Endothelial cell of umbilical vein (primary cell): ENCODE measurements around the gene PGAP3. TPM values are rescaled to one million over a fixed set of nuclear protein-coding genes. Genes with fewer than 3 reads are reported as not detected.

Source experiments
- BruUV-seq: library from RNA; stranded (reverse); fragments of 400-500 nt; replicated peaks from 2 replicates; lab custom pipeline; 2021; lab: Mats Ljungman, UMichigan
- CTCF ChIA-PET: fragments of 300-600, 350-600 bp; sonication (Branson Sonifier 250); formaldehyde crosslinking; loops from one replicate; lab custom pipeline; 2021; ENCODE audit warnings: antibody characterized with exemption, inconsistent platforms; lab: Charles Lee
- POLR2A ChIA-PET: fragments of 300-600, 350-600 bp; sonication (Branson Sonifier 250); formaldehyde crosslinking; loops from one replicate; lab custom pipeline; 2021; ENCODE audit warnings: antibody characterized with exemption, inconsistent platforms; lab: Charles Lee
- DNase-seq: peaks from one replicate; pipeline ENCODE4 v3.0.0-alpha.2; 2011; ENCODE audit warnings: low read depth, low spot score
- FAIRE-seq: peaks from 2 replicates; lab custom pipeline; 2011; peaks lifted over from hg19 to GRCh38; lab: Jason Lieb, UNC
- H2AFZ ChIP-seq: 2 replicates; pipeline ENCODE4 v1.6.0; 2012; ENCODE audit warnings: low read depth, low read length, control low read depth, inconsistent platforms
- H3K27ac ChIP-seq: 2 replicates; pipeline ENCODE4 v1.5.1; 2011; ENCODE audit warnings: low read depth, mild to moderate bottlenecking, control low read depth, low read length, moderate library complexity; ENCODE audit not compliant: insufficient read depth
- H3K27me3 ChIP-seq, 2 experiments: 2 replicates each; pipeline versions ENCODE4 v1.6.0 to v1.6.1; 2011; ENCODE audit warnings: low read length in 2 of 2, mixed read lengths in 1 of 2; ENCODE audit not compliant: control insufficient read depth in 2 of 2, insufficient read depth in 2 of 2
- H3K36me3 ChIP-seq, 2 experiments: 2 replicates in 1 of 2; 3 replicates in 1 of 2; pipeline ENCODE4 v1.5.1; 2011; ENCODE audit warnings: low read length in 2 of 2, mild to moderate bottlenecking in 1 of 2, moderate library complexity in 1 of 2; ENCODE audit not compliant: control insufficient read depth in 2 of 2, insufficient read depth in 2 of 2; ENCODE audit errors: extremely low read depth in 1 of 2
- H3K4me1 ChIP-seq: 3 replicates; pipeline ENCODE4 v1.5.1; 2011; ENCODE audit warnings: mild to moderate bottlenecking, low read length; ENCODE audit not compliant: control insufficient read depth, insufficient read depth; ENCODE audit errors: extremely low read depth
- H3K4me2 ChIP-seq: 2 replicates; pipeline ENCODE4 v1.6.1; 2011; ENCODE audit warnings: low read length, control low read depth, mixed read lengths; ENCODE audit not compliant: insufficient read depth
- H3K4me3 ChIP-seq, 3 experiments: fragments of 200-600 bp in 1 of 3; sonication (generic), shearing (Covaris generic) in 1 of 3; replicated peaks in 1 of 3; 2 replicates each; pipeline ENCODE4 v1.5.1; 2011 to 2016; ENCODE audit warnings: control low read depth in 3 of 3, low read length in 3 of 3, mild to moderate bottlenecking in 2 of 3, inconsistent platforms in 1 of 3, low read depth in 1 of 3, moderate library complexity in 1 of 3; ENCODE audit not compliant: insufficient read depth in 1 of 3
- H3K79me2 ChIP-seq: 2 replicates; pipeline ENCODE4 v1.6.0; 2012; ENCODE audit warnings: low read length, inconsistent platforms; ENCODE audit not compliant: control insufficient read depth, insufficient read depth
- H3K9ac ChIP-seq: replicated peaks from 2 replicates; pipeline ENCODE3; 2011; ENCODE audit warnings: low read length, control low read depth; ENCODE audit not compliant: insufficient read depth; ENCODE audit errors: extremely low read depth
- H3K9me1 ChIP-seq: replicated peaks from 3 replicates; pipeline ENCODE4 v1.6.0; 2011; ENCODE audit warnings: mild to moderate bottlenecking, low read length; ENCODE audit not compliant: control insufficient read depth, insufficient read depth; ENCODE audit errors: extremely low read depth
- H3K9me3 ChIP-seq: replicated peaks from 2 replicates; pipeline ENCODE4 v1.5.1; 2012; ENCODE audit warnings: low read length, inconsistent platforms; ENCODE audit not compliant: control insufficient read depth, insufficient read depth
- H4K20me1 ChIP-seq: replicated peaks from 2 replicates; pipeline ENCODE3; 2011; ENCODE audit warnings: mild to moderate bottlenecking, low read length; ENCODE audit not compliant: control insufficient read depth, insufficient read depth; ENCODE audit errors: extremely low read depth
- EZH2 ChIP-seq: IDR thresholded peaks from 2 replicates; pipeline ENCODE4 v1.6.1; 2012; ENCODE audit warnings: borderline replicate concordance, low read depth, mild to moderate bottlenecking, moderate library complexity, low read length, inconsistent platforms; ENCODE audit not compliant: severe bottlenecking
- GATA2 ChIP-seq: IDR thresholded peaks from 2 replicates; pipeline ENCODE4 v1.7.0; 2011; ENCODE audit warnings: low read depth, mild to moderate bottlenecking, moderate library complexity, mixed read lengths, low read length; ENCODE audit not compliant: insufficient read length, insufficient read depth
- JUN ChIP-seq: IDR thresholded peaks from 2 replicates; pipeline ENCODE4 v1.6.1; 2011; ENCODE audit warnings: borderline replicate concordance, low read depth; ENCODE audit not compliant: insufficient read length, insufficient read depth
- MYC ChIP-seq: IDR thresholded peaks from one replicate; pipeline ENCODE4 v1.6.1; 2011; ENCODE audit warnings: mild to moderate bottlenecking, low read depth, low read length
- POLR2A ChIP-seq: IDR thresholded peaks from 2 replicates; pipeline ENCODE4 v1.6.1; 2012; ENCODE audit warnings: low read depth, mild to moderate bottlenecking, control low read depth, low read length
- POLR2AphosphoS5 ChIP-seq: IDR thresholded peaks from 2 replicates; pipeline ENCODE4 v1.6.1; 2012; ENCODE audit warnings: low read depth, mild to moderate bottlenecking, control low read depth, low read length, moderate library complexity; ENCODE audit not compliant: insufficient read depth
- dilution Hi-C: fragments of 300-500 bp; cut with MboI; formaldehyde crosslinking; loops from one replicate; pipeline ENCODE4 v1.15.0; 2019; ENCODE audit warnings: low sequenced_read_pairs; ENCODE audit not compliant: extremely low pct_ligation_motif_present
- intact Hi-C: fragments of 100-400 bp; cut with micrococcal nuclease; formaldehyde crosslinking; loops from one replicate; pipeline ENCODE4 v1.10.0; 2022
- polyA plus RNA-seq, 4 experiments: library from polyadenylated mRNA; depleted of rRNA in 3 of 4; stranded (reverse) in 3 of 4; unstranded in 1 of 4; fragments of >200 nt; gene quantifications; 2 replicates each; pipeline versions ENCODE4 v1.2.1 to v1.2.3, GENCODE V29; 2011 to 2012; ENCODE audit warnings: missing spikeins in 1 of 4
- total RNA-seq: library from RNA; stranded (reverse); gene quantifications from 2 replicates; pipeline ENCODE4 v1.2.3, GENCODE V29; 2021
- TF ChIP-seq, protein P1 (sequence below): IDR thresholded peaks from 2 replicates; pipeline ENCODE4 v1.6.1; 2011; ENCODE audit not compliant: insufficient read depth, insufficient read length
- TF ChIP-seq, protein P2 (sequence below), 2 donors: IDR thresholded peaks; 1 replicate in 1 of 2; 2 replicates in 1 of 2; pipeline ENCODE4 v1.5.1; 2011; ENCODE audit warnings: low read length in 2 of 2, mild to moderate bottlenecking in 2 of 2, moderate library complexity in 2 of 2, control low read depth in 1 of 2, inconsistent platforms in 1 of 2, low read depth in 1 of 2; ENCODE audit not compliant: insufficient read depth in 1 of 2; ENCODE audit errors: extremely low read depth in 1 of 2

The PGAP3 gene
- total and polyA plus RNA-seq, 2 donors (not counting 3 experiments of a cell fraction or from before 2014, with no cell fraction given): 6.4 to 14.9 TPM

DNA sequence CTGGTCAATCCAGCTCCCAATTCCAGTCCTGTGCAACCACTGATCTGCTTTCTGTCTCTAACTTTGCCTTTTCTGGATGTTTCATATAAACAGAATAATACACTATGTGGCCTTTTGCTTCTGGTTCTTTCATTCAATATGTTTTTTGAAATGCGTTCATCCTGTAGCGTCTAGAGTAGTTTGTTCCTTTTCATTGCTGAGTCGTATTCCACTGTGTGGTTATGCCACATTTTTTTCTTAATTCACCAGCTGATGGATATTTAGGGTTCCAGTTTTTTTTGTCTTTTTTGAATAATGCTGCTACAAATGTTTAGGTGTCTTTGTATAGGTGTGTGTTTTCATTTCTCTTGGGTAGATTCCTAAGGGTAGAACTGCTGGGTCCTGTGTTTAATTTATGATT is 44.7 kb upstream of the PGAP3 start:
- BruUV-seq: no TSS peak
- dilution Hi-C loops (no loop called here), intact Hi-C loops (no loop called here)
- peaks cover 2% of the 10 kb centered on the region in 2 experiments for H3K36me3 ChIP-seq
- no peak overlapping the region for H3K4me3 ChIP-seq
- no peaks in the 10 kb centered on the region for H4K20me1 ChIP-seq
- H2AFZ ChIP-seq: no peak overlapping the region
- no peaks in the 10 kb centered on the region for H3K79me2 ChIP-seq
- H3K27me3 ChIP-seq: peaks cover 2 to 8% of the 10 kb centered on the region in 2 experiments
- H3K9ac ChIP-seq: no peak overlapping the region
- no peaks in the 10 kb centered on the region for H3K9me1 ChIP-seq
- no peak overlapping the region for H3K27ac ChIP-seq
- H3K9me3 ChIP-seq: no peaks in the 10 kb centered on the region
- H3K4me2 ChIP-seq: no peak overlapping the region
- DNase-seq (no peak), FAIRE-seq (no peak)
- peaks cover 8% of the 10 kb centered on the region for H3K4me1 ChIP-seq
- ChIA-PET POLR2A (no interaction called here), CTCF (interaction anchor here (0.8 to 2.2 kb wide), 3 partner anchors 14 to 111 kb away, joined by 3 to 8 read pairs (median 3); no protein-coding TSS in a partner anchor)
- TF ChIP-seq MYC (no peak), POLR2A (no peak), EZH2 (no peak), POLR2AphosphoS5 (no peak), GATA2 (no peak), JUN (no peak)
- TF ChIP-seq, protein P1, sequence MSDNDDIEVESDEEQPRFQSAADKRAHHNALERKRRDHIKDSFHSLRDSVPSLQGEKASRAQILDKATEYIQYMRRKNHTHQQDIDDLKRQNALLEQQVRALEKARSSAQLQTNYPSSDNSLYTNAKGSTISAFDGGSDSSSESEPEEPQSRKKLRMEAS: no peak
- TF ChIP-seq, protein P2, sequence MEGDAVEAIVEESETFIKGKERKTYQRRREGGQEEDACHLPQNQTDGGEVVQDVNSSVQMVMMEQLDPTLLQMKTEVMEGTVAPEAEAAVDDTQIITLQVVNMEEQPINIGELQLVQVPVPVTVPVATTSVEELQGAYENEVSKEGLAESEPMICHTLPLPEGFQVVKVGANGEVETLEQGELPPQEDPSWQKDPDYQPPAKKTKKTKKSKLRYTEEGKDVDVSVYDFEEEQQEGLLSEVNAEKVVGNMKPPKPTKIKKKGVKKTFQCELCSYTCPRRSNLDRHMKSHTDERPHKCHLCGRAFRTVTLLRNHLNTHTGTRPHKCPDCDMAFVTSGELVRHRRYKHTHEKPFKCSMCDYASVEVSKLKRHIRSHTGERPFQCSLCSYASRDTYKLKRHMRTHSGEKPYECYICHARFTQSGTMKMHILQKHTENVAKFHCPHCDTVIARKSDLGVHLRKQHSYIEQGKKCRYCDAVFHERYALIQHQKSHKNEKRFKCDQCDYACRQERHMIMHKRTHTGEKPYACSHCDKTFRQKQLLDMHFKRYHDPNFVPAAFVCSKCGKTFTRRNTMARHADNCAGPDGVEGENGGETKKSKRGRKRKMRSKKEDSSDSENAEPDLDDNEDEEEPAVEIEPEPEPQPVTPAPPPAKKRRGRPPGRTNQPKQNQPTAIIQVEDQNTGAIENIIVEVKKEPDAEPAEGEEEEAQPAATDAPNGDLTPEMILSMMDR (IDR thresholded peaks at IDR 0.05; ENCODE audit: extremely low read depth in 1 of 2, insufficient read depth in 1 of 2, low read depth in 1 of 2, low read length in 2 of 2): no peak
